ENCODE measurements around the gene C9orf153. TPM values are rescaled to one million over a fixed set of nuclear protein-coding genes. Genes with fewer than 3 reads are reported as not detected.

C9orf153 gene
- total and polyA plus RNA-seq, 2 experiments from 2014 or later: 0.29 TPM; not detected in 1

- Mint-ChIP-seq H3K36me3 (ENCODE audit: low read depth) (no peaks in the 10 kb centered on the region; the same call in 2 of the 3 replicates), H3K27me3 (ENCODE audit: insufficient read depth, low read depth, poor library complexity) (peaks cover 2% of the 10 kb centered on the region), H3K4me3 (no peak overlapping the region), H3K9me3 (peaks cover 8% of the 10 kb centered on the region), H3K4me1 (peaks cover 4% of the 10 kb centered on the region; the same call in 2 of the 3 replicates), H3K27ac (no peak overlapping the region)
- Histone ChIP-seq H3F3A (replicated peaks; ENCODE audit: low read depth) (no peaks in the 10 kb centered on the region), H3K36me3 (ENCODE audit: insufficient read depth) (no peaks in the 10 kb centered on the region), H3K9me2 (ENCODE audit: insufficient read depth) (no peaks in the 10 kb centered on the region), H3K4me2 (no peak overlapping the region), H3K27ac (ENCODE audit: low read depth) (no peak overlapping the region), H3K4me3 (no peak overlapping the region), H4K20me1 (replicated peaks; ENCODE audit: insufficient read depth) (no peaks in the 10 kb centered on the region), H2AFZ (no peak overlapping the region), H3K27me3 (ENCODE audit: insufficient read depth) (no peaks in the 10 kb centered on the region), H3K79me2 (replicated peaks; ENCODE audit: insufficient read depth) (no peaks in the 10 kb centered on the region), H3K4me1 (ENCODE audit: insufficient read depth) (no peaks in the 10 kb centered on the region)
- DNase-seq (ENCODE audit: low spot score): no peak
- no peak for TF ChIP-seq JUNB (IDR thresholded peaks at IDR 0.05; ENCODE audit: unreplicated experiment)
- TF ChIP-seq POLR2AphosphoS5 (IDR thresholded peaks at IDR 0.05; ENCODE audit: low read depth): no peak
- TF ChIP-seq ZNF114 (CRISPR knock-in tag; IDR thresholded peaks at IDR 0.05): no peak
- no peak for TF ChIP-seq REST (IDR thresholded peaks at IDR 0.05; ENCODE audit: unreplicated experiment)
- no peak for TF ChIP-seq EZH2 (IDR thresholded peaks at IDR 0.05; ENCODE audit: low read depth, unreplicated experiment)
- TF ChIP-seq NANOG (IDR thresholded peaks at IDR 0.05; ENCODE audit: borderline replicate concordance): no peak
- no peak for TF ChIP-seq CTCF (conservative IDR thresholded peaks at IDR 0.05; ENCODE audit: low read depth in 2 of 2)
- TF ChIP-seq ZNF462 (CRISPR knock-in tag; IDR thresholded peaks at IDR 0.05): no peak
- no peak for TF ChIP-seq EZH2phosphoT487 (IDR thresholded peaks at IDR 0.05; ENCODE audit: unreplicated experiment)
- no peak for TF ChIP-seq CREB1 (CRISPR knock-in tag; IDR thresholded peaks at IDR 0.05; ENCODE audit: low read depth)
- TF ChIP-seq STAT1 (IDR thresholded peaks at IDR 0.05; ENCODE audit: unreplicated experiment): no peak
- TF ChIP-seq ZNF331 (CRISPR knock-in tag; IDR thresholded peaks at IDR 0.05; ENCODE audit: low read depth): no peak
- TF ChIP-seq ETS1 (IDR thresholded peaks at IDR 0.05): no peak
- ATAC-seq: no peak
Observed at GRCh38 chr9:86200599-86201162, 58.8 kb downstream of the C9orf153 start.

All from GM23338 (cell line).